H1 (cell line): ENCODE measurements around the gene LONP2. TPM values are rescaled to one million over a fixed set of nuclear protein-coding genes. Genes with fewer than 3 reads are reported as not detected.

Source experiments
- HDAC2 ChIP-seq, 2 experiments: fragments of 300-600 bp in 1 of 2; sonication (generic) in 1 of 2; IDR thresholded peaks; 2 replicates each; pipeline ENCODE4 v1.6.1; 2011 to 2012; ENCODE audit warnings: low read depth in 2 of 2, low read length in 2 of 2, mild to moderate bottlenecking in 2 of 2, moderate library complexity in 2 of 2, borderline replicate concordance in 1 of 2, inconsistent platforms in 1 of 2
- polyA plus RNA-seq, 7 experiments: library from polyadenylated mRNA; depleted of rRNA in 3 of 7; stranded (reverse) in 5 of 7; unstranded in 2 of 7; fragments of >200 nt in 5 of 7; fragments of 200-250 nt in 2 of 7; gene quantifications; 1 replicate in 5 of 7; 2 replicates in 1 of 7; 4 replicates in 1 of 7; pipeline versions ENCODE4 v1.2.1 to v1.2.3, GENCODE V29; 2011 to 2013; ENCODE audit warnings: missing spikeins in 2 of 7, mixed read lengths in 2 of 7
- total RNA-seq: library from RNA; stranded (reverse); fragmentation: NEBNext Ultra II Directional; extraction: Animal tissue kit (Norgen Biotek cat#: 25700); gene quantifications from 2 replicates; pipeline ENCODE4 v1.2.1, GENCODE V29; 2021

LONP2 gene
- total and polyA plus RNA-seq, 2 of the 8 experiments (the other 6 are each of a cell fraction or from before 2014, with no cell fraction given), result 8.1 to 23.1 TPM

DNA sequence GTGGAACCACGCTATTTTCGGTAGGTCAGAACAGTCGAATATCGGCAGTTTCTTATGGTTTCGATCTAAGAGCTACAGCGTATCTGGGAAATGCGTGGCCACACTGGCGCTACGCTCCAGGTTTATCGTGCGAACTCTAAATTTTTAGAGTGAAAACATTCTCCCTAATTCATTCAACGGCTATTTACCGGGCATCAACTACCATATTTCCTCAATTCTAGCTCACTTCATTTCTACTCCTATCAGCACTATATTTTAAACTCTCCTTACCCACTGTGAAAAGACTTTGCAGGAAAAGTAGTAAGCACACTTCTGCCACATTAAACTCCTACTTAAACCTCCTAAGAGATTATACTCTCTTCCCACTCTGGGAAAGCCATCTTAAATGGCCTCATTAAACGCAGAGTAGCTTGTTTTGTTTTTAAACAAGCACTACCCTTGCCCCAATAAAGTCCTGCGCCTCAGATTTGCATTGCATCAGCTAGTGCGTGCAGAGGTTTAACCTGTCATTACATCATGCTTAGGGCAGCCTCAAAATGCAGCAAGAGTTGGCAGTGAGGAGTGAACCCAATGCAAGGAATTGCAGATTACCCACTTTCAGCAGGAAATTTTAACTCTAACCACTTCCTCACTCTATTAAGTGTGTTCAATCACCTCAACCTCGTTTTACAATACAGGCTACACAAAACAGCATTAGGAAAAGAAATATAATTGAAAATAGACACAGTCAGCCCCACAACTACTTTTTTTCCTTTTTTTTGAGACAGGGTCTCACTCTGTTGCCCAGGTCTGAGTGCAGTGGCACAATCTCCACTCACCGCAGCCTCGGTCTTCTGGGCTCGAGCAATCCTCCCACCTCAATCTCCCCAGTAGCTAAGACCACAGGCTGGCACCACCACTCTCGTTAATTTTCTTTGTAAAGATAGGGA lies 122.3 kb downstream of the LONP2 start (continued):
- TF ChIP-seq HDAC2 (IDR thresholded peaks at IDR 0.05; ENCODE audit: borderline replicate concordance in 1 of 2, low read depth in 2 of 2, low read length in 2 of 2), result no peak
